Epithelial cell of alveolus of lung (primary cell): Measurements from ENCODE around the gene GPR3. TPM values are rescaled to one million over a fixed set of nuclear protein-coding genes. Genes with fewer than 3 reads are reported as not detected.

ENCODE experiments used
- total RNA-seq: library from RNA; depleted of rRNA; stranded (reverse); fragments of >200 nt; gene quantifications from 2 replicates; pipeline ENCODE4 v1.2.1, GENCODE V29; 2015

Gene GPR3
- total RNA-seq = 2.2 and 2.8 TPM in 2 replicates

GRCh38 chr1:27392096-27392777, at the start of gene GPR3:
Gene GPR3 (plus strand): TSS chr1:27392622. CDS start chr1:27393799, 1,177 bp downstream.

GRCh38 chr1:27366411-27367159, 25.8 kb upstream of the GPR3 start, which contains the start of gene MAP3K6:
Gene MAP3K6 (minus strand): TSS chr1:27366961. CDS start chr1:27366597, 364 bp downstream.

DNA sequence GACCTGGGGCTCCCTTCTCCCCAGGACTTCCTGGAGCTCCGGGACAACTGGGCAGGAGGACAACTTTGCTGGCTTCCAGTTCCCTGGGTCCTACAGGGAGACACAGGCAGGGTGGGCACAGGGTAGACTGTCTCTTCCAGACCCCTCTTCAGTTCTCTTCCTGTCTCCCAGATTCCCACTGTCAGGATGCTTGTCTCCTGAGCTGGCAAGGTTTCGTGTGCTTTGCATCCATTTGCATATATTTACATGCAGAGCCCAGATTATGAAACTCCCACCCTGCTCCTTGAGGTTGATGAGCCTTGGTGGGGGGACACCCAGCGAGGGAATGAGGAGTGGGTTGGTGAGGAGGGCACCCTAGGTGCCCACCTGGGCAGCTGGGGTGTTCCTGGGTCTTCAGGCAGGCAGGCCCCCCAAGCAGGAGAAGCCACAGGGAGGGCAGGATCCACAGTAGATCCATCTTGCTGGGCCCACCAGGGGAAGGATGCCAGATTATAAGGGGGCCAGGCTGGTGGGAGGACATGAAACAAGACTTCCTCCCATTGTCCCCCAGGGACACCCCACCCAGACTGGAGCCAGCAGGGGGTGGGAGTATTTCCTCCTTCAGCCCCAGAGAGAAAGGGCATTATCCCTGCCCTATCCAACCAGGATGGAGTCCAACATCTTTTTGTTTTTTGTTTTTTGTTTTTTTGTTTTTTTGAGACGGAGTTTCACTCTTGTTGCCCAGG, 17.9 kb upstream of the GPR3 start, which contains the start of gene FCN3:
Gene FCN3 (minus strand): TSS at position 463 of the 725 bp plus-strand sequence. CDS start 6 bp downstream, at position 457.

DNA sequence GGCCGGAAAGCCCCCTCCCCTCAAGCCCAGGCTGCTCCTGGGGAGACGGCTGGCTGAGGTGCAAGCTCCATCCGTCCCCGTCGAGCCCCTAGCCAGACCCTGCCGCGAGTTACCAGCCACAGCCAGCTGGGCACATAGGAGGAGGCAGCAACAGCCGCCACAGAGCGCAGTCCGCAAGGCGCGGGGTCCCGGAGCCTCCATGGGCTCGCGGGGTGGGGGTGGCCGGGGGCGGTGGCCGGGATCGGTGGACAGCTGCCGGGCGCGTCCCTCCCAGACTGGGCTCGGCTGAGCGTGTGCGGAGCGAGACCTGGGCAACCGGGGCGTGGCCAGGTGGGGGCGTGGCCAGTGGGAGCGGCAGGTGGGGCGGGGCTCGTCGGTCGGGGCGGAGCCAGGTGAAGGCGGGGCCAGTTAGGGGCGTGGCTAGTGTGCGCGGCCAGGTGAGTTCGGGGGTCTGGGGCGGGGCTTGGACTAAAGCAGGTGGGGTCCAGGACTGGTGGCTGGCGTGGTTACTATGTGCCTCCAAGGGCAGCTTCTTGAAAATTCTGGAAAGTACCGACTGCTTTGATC, 9.3 kb upstream of the GPR3 start, which contains the start of gene CD164L2:
Gene CD164L2 (minus strand): TSS at position 295 of the 567 bp plus-strand sequence. CDS start 94 bp downstream, at position 201.

Other genes starting within 250 kb of the GPR3 start
- 18.6 and 24.7 TPM in 2 replicates for gene SLC9A1, start 237.5 kb upstream of the GPR3 start, total RNA-seq
- 22.1 and 24.4 TPM in 2 replicates for gene WDTC1, start 158.0 kb upstream of the GPR3 start, total RNA-seq
- gene TMEM222, start 70.5 kb upstream of the GPR3 start, total RNA-seq = 28.5 and 32.5 TPM in 2 replicates
- 0.32 and 2.2 TPM in 2 replicates for gene SYTL1, start 50.6 kb upstream of the GPR3 start, total RNA-seq
- gene MAP3K6, start 25.7 kb upstream of the GPR3 start, total RNA-seq = 11.8 and 16.0 TPM in 2 replicates
- not detected in 2 replicates for gene FCN3, start 17.8 kb upstream of the GPR3 start, total RNA-seq
- gene CD164L2, start 9.3 kb upstream of the GPR3 start, total RNA-seq = not detected in 2 replicates
- gene WASF2, start 97.5 kb downstream of the GPR3 start, total RNA-seq = 28.8 and 54.2 TPM in 2 replicates
- gene AHDC1, start 211.5 kb downstream of the GPR3 start, total RNA-seq = 5.2 and 10.5 TPM in 2 replicates
- not detected in 2 replicates for gene FGR, start 242.6 kb downstream of the GPR3 start, total RNA-seq